GM23248 (cell line): Measurements from ENCODE around the gene RTN4RL1.

Experiments
- EZH2 ChIP-seq: fragments of 200-600 bp; sonication (generic); IDR thresholded peaks from 2 replicates; pipeline ENCODE4 v1.6.1; 2018; ENCODE audit warnings: antibody characterized with exemption, mild to moderate bottlenecking; ENCODE audit not compliant: insufficient read depth, poor library complexity, severe bottlenecking
- EZH2phosphoT487 ChIP-seq: fragments of 200-600 bp; sonication (generic); IDR thresholded peaks from 2 replicates; pipeline ENCODE4 v1.6.1; 2018; ENCODE audit warnings: antibody characterized with exemption, moderate library complexity, mild to moderate bottlenecking, low read depth; ENCODE audit not compliant: insufficient read depth

- TF ChIP-seq EZH2, result no peak
- no peak for TF ChIP-seq EZH2phosphoT487
Measured at GRCh38 chr17:1948517-1948825, 76.7 kb downstream of the RTN4RL1 start.
